T-helper 1 cell treated with Interleukin-12 subunit alpha and Interleukin-12 subunit beta and Interleukin-4 antibody, amounts not matched to agents 30 μg/mL and 1 μg/mL, for 36 hours (primary cell): ENCODE results near the gene SCUBE2.

ENCODE experiments used
- H3K27ac Mint-ChIP-seq: one replicate; pipeline ENCODE4 v1.8.0; 2021; ENCODE audit warnings: mild to moderate bottlenecking, mixed read lengths
- H3K27me3 Mint-ChIP-seq: one replicate; pipeline ENCODE4 v1.8.0; 2021; ENCODE audit warnings: low read depth, mixed read lengths
- H3K36me3 Mint-ChIP-seq: one replicate; pipeline ENCODE4 v1.8.0; 2021; ENCODE audit warnings: low read depth, mixed read lengths
- H3K4me1 Mint-ChIP-seq: one replicate; pipeline ENCODE4 v1.8.0; 2021; ENCODE audit warnings: low read depth, mixed read lengths
- H3K4me3 Mint-ChIP-seq: one replicate; pipeline ENCODE4 v1.8.0; 2021; ENCODE audit warnings: mild to moderate bottlenecking, moderate library complexity, mixed read lengths
- H3K9me3 Mint-ChIP-seq: one replicate; pipeline ENCODE4 v1.8.0; 2021; ENCODE audit warnings: mixed read lengths

The SCUBE2 gene

DNA sequence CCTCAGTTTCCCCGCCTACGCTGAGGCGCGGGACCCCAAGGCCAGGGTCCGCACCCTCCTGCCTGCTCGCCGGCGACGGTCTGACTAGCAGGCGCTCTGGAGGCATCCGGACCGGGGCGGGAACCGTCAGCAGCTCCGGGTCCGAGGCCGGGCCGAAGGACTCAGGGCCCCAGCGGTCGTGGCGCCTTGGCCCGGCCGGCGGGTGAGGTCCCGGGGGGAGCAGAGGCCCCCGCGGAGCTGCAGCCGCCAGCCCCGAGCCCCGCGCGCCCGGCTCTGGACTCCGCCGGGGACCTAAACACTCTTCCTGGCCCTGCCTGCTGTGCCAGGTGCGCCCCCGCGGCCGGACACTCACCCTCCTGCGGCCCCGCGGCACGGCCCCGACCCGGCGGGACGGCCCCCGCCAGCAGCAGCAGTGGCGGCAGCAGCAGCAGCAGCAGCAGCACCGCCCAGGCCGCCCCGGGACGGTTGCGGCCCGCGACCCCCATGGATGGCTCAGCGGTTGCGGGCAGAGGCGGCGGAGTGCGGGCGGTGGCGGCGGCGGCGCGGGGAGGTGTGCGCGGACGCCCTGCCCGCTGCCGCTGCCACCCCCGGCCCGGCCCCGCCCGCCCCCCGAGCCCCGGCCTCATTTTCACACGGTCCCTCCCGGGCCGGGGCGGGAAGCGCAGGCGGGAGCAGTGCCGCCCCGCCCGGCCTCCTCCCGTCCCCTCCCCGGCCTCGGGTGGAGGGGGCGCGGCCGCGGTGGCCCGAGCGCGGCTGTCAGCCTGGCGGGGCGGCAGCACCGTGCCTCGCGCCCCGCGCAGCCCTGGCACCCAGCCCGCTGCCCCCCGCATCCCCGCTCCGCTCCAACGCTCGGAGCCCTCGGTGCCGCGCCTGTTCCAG, at the start of gene SCUBE2:
SCUBE2 (minus strand) TSS at position 556 of the 879 bp plus-strand sequence; CDS start at position 485, 71 bp downstream.
- no peak within 1 kb of the TSS for H3K4me3 Mint-ChIP-seq
- H3K4me1 Mint-ChIP-seq: peaks cover 2% of the 10 kb centered on the region
- H3K36me3 Mint-ChIP-seq: no peaks in the 10 kb centered on the region
- no peak within 1 kb of the TSS for H3K27ac Mint-ChIP-seq
- H3K9me3 Mint-ChIP-seq: no peaks in the 10 kb centered on the region
- H3K27me3 Mint-ChIP-seq: peaks cover 73% of the 10 kb centered on the region

DNA sequence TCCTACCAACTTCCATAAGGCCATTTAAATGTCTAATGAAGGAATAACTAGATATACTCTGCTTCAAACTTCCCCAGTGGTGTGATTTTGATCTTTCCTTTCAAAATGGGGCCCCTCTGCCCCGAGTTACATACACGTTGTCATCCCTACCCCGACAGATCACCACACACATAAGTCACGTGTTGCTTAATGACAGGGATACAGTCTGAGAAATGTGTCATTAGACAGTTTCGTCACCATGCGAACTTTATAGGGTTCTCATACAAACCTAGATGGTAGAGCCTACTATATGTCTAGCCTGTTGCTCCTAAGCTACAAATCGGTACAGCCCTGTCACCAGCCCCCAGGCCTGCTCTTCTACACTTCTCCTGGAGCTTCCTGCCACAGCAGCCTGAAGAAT, 49.8 kb upstream of the SCUBE2 start:
- H3K27ac Mint-ChIP-seq: no peak overlapping the region
- H3K36me3 Mint-ChIP-seq: peaks cover 15% of the 10 kb centered on the region
- no peaks in the 10 kb centered on the region for H3K27me3 Mint-ChIP-seq
- peaks cover 20% of the 10 kb centered on the region for H3K4me1 Mint-ChIP-seq
- no peaks in the 10 kb centered on the region for H3K9me3 Mint-ChIP-seq
- H3K4me3 Mint-ChIP-seq: no peak overlapping the region

DNA sequence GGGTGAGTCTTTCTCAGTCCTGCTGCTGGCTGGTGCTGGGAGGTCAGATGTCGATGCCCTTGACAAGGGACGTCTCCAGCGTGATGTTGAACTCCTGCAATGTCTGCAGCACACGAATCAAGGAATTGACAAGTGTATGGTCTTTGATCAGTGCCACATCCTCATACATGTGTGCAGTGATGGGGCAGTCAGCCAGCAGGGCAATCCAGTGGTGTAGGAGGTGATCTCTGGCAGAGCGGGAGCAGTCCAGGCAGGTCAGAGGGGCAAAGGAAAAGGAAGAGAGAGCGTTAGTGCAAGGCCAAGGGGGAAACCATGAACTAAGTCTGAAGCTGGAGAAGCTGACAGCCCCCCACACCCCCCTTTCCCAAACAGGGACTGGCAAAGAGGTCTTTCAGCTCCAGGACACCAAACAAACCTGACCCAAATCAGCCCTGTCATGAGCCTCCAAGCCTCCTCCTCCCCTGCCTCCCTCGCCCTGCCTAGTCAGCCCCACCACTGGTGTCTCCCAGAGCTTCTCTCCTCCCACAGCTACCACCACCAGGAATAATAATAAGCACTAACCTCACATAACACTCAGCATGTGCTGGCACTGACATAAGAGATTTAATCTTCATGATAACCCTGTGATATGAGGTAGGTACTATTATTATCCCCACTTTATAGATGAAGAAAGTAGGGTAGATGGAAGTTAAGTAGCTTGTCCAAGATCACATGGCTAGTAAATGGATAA, 48.4 kb upstream of the SCUBE2 start:
- Mint-ChIP-seq H3K36me3 (peaks cover 18% of the 10 kb centered on the region), H3K27me3 (no peaks in the 10 kb centered on the region), H3K4me1 (peaks cover 23% of the 10 kb centered on the region), H3K9me3 (no peaks in the 10 kb centered on the region), H3K4me3 (no peak overlapping the region), H3K27ac (peak overlapping the region; percentile 65)

DNA sequence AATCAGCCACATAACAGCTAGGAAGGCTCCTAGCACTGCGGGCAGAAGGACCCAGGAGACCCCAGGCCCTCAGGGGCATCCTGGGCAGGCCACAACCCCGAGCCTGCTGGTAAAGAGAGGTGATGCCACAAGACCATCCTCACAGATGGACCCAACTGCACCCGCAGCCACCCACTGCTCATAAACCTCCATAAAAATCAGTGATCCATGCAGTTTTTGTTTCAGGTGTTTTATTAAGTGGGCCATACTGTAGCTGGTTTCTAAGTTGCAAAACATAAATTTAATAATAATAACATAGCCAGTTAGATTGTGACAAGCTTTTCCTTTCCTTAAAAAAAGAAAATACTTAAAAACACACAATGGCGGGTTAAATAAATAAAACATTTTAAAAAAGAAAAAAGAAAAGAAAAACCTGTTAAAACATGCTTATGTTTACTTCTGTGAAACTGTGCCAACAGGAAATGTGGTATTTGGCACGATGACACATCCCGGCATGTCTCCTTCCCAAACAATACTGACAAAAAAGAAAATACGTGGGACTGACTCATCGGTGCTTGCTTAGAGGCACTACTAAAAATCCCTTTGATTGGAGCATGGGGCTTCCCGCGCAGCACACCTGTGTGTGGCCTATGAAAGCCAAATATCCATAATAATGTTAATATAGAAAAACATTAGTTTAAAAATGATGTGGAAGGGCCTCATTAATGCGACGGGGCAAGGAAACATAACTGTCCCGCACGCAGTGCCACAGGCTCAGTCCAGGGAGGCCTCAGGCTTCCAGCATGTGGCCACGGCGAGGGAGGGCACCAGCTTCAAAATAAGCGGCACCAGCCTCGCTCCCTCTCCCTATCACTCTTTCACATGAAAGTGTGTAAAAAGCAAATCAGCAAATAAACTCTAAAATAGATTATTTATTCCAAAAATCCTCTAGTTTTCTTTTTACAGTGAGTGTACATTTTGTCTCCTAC, 47.5 kb upstream of the SCUBE2 start:
- Mint-ChIP-seq H3K9me3 (no peaks in the 10 kb centered on the region), H3K36me3 (peaks cover 18% of the 10 kb centered on the region), H3K4me3 (no peak overlapping the region), H3K27me3 (no peaks in the 10 kb centered on the region), H3K4me1 (peaks cover 25% of the 10 kb centered on the region), H3K27ac (peak overlapping the region; percentile 65)

DNA sequence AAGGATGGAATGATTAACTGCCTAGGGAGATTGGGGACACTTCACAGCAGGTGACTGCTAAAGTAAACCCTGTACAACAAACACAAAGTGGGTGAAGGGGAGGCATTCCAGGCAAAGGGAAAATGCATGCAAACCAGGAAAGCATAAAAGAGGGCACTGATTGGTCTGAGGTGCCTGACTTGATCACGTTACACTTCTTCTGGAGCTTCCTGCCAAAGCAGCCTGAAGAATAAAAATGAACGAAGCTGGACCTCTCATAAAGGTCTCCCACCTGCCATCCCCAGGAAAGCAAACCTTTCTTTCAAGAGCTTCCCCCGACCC, 46.7 kb upstream of the SCUBE2 start:
- peaks cover 17% of the 10 kb centered on the region for H3K36me3 Mint-ChIP-seq
- H3K4me3 Mint-ChIP-seq: no peak overlapping the region
- H3K27me3 Mint-ChIP-seq: no peaks in the 10 kb centered on the region
- H3K9me3 Mint-ChIP-seq: no peaks in the 10 kb centered on the region
- H3K27ac Mint-ChIP-seq: peak overlapping the region; percentile 2
- peaks cover 25% of the 10 kb centered on the region for H3K4me1 Mint-ChIP-seq

DNA sequence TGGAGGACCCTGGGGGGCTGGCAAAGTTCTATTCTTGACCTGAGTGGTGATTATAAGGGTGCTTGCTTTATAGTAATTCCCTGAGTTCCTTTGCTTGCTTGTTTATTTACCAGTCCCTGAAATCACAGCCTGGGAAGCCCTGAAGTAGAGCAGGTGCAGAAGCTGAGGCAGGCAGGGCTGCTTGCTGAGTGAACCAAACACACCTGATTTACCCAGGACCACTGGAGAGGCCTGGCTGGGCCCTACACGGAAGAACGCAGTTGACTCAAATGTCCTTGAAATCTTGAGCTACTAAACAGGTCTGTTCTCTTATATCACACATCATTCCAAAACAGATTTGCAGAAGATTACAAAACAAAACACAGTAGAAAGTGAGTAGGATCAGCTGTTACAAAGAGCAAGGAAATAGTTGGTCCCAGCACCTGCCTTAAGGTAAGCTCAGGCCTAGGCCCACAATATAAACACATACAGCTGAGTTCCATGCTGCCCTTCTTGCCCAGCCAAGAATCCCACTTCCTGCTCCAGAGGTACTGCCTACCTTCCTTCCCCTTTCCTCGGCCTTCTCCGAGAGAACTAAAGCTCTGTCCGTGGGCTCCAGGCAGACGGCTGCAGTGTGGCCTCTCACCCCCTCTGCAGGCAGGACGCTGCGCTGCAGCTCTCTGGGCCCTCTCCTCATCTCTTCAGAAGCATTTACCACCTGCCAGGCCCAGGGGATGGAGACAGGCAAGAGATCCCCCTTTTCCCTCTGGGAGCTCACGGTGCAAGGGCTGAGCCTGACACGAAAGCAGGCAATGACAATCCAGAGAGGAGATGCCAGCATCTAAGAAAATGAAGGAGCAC, 46.1 kb upstream of the SCUBE2 start:
- H3K4me3 Mint-ChIP-seq: no peak overlapping the region
- H3K27me3 Mint-ChIP-seq: no peaks in the 10 kb centered on the region
- H3K9me3 Mint-ChIP-seq: no peaks in the 10 kb centered on the region
- H3K27ac Mint-ChIP-seq: peak overlapping the region; percentile 2
- peaks cover 25% of the 10 kb centered on the region for H3K4me1 Mint-ChIP-seq
- peaks cover 14% of the 10 kb centered on the region for H3K36me3 Mint-ChIP-seq

DNA sequence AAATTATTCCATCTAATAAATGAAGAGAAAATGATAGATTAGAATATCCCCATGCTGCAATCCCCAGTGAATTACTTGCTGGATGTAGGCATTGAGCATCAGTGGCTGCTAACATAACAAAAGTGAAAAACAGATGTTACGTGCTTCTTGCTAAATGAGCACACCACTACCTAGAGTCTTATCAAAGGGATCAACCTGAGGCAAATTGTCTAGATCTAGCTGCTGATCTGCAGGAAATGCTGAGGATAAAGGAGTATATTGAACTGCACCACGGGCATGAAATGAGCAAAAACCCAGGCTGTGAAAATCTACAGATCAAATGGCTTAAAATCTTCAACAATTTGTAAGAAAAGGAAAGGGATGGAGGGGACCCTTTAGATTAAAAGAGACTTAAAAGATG, 45.3 kb upstream of the SCUBE2 start:
- peaks cover 14% of the 10 kb centered on the region for H3K36me3 Mint-ChIP-seq
- no peaks in the 10 kb centered on the region for H3K27me3 Mint-ChIP-seq
- peaks cover 25% of the 10 kb centered on the region for H3K4me1 Mint-ChIP-seq
- no peaks in the 10 kb centered on the region for H3K9me3 Mint-ChIP-seq
- no peak overlapping the region for H3K27ac Mint-ChIP-seq
- no peak overlapping the region for H3K4me3 Mint-ChIP-seq

DNA sequence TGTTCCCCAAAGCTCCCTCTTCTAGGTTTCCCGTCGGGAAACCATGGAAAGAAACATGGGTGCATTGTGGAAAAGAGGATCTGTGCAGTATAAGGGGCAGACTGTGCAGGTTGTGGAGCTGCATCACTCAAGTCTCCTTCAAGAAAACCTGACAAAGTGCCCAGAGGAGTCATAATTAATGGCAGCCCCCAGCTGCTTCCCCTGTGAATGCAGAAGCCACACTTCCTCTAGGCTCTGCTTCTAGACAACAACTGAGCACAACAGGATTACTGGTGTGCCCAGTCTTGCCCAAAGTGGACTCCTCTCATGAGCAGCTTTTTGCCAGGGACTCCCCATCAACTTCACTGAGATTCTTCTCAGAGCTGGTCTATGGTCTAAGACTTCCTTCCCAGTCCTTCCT, 42.6 kb upstream of the SCUBE2 start:
- H3K4me1 Mint-ChIP-seq: peaks cover 17% of the 10 kb centered on the region
- H3K4me3 Mint-ChIP-seq: no peak overlapping the region
- no peak overlapping the region for H3K27ac Mint-ChIP-seq
- no peaks in the 10 kb centered on the region for H3K9me3 Mint-ChIP-seq
- no peaks in the 10 kb centered on the region for H3K27me3 Mint-ChIP-seq
- peaks cover 7% of the 10 kb centered on the region for H3K36me3 Mint-ChIP-seq

DNA sequence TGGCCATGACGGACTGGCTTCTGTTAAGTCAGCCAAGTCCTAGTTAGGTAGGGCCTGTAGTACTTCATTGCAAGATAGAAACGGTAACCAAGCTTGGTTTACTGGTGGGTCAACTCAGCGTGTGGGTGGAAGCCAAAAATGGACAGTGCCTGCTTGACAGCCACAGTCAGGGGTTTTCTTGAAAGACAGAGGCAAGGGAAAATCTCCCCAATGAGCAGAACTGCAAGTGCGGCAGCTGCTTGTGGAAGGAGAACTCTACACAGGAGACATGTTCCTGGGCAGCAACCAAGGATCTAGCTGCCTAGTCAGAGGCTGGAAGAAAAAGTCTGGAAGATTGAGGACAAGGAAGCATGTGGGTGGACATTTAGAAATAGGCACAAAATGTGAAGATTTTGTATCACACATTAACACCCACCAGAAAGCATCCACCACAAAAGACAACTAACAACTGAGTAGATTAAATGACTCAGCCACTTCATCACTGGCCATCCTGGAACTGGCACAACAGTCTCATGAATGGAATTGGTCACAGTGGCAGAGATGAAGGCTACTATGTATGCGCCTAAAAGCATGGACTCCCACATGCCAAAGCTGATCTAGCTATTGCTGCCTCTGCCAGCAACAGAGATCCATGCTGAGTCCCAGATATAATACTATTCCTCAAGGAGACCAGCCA, 40.9 kb upstream of the SCUBE2 start:
- H3K4me3 Mint-ChIP-seq: no peak overlapping the region
- no peak overlapping the region for H3K27ac Mint-ChIP-seq
- no peaks in the 10 kb centered on the region for H3K9me3 Mint-ChIP-seq

DNA sequence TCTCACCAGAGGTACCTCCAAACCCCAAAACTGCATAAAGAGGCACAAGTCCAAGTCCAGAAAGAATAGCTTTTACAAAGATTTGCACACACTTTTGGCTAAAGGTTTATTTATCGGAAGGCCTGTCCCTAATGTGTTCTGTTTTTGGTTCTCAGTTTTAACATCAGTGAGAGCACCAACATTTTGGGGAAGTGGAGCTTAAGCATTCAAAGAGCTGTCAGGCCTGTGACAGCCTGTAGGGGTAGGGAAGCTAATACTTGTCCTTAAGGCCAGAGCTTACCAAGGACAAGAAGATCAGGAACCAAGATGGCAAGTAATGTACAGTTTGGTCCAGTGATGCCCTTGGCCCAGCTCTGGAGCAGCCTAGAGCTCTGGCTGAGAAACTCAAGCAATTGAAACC, 38.9 kb upstream of the SCUBE2 start:
- no peaks in the 10 kb centered on the region for H3K9me3 Mint-ChIP-seq
- H3K4me1 Mint-ChIP-seq: peaks cover 20% of the 10 kb centered on the region
- no peak overlapping the region for H3K27ac Mint-ChIP-seq
- no peak overlapping the region for H3K4me3 Mint-ChIP-seq
- no peaks in the 10 kb centered on the region for H3K36me3 Mint-ChIP-seq
- H3K27me3 Mint-ChIP-seq: no peaks in the 10 kb centered on the region

More for the DNA sequence above, 40.9 kb upstream of the SCUBE2 start:
- Mint-ChIP-seq H3K36me3 (peaks cover 4% of the 10 kb centered on the region), H3K4me1 (peaks cover 16% of the 10 kb centered on the region), H3K27me3 (no peaks in the 10 kb centered on the region)

DNA sequence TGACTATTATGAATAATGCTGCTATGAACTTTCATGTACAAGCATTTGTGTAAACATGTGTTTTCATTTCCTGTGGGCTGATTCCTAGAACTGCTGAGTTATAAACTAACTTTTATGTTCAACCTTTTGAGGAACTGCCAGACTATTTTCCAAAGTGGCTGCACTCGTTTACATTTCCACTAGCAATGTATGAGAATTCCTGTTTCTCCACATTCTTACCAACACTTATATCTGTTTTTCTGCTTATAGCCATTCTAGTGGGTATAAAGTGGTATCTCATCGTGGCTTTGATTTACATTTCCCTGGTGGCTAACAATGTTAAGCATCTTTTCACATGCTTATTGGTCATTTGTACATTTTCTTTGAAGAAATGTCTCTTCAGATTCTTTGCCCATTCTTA, 35.2 kb upstream of the SCUBE2 start:
- no peak overlapping the region for H3K27ac Mint-ChIP-seq
- no peaks in the 10 kb centered on the region for H3K9me3 Mint-ChIP-seq
- H3K4me3 Mint-ChIP-seq: no peak overlapping the region
- H3K4me1 Mint-ChIP-seq: peaks cover 17% of the 10 kb centered on the region
- no peaks in the 10 kb centered on the region for H3K27me3 Mint-ChIP-seq
- peaks cover 2% of the 10 kb centered on the region for H3K36me3 Mint-ChIP-seq

DNA sequence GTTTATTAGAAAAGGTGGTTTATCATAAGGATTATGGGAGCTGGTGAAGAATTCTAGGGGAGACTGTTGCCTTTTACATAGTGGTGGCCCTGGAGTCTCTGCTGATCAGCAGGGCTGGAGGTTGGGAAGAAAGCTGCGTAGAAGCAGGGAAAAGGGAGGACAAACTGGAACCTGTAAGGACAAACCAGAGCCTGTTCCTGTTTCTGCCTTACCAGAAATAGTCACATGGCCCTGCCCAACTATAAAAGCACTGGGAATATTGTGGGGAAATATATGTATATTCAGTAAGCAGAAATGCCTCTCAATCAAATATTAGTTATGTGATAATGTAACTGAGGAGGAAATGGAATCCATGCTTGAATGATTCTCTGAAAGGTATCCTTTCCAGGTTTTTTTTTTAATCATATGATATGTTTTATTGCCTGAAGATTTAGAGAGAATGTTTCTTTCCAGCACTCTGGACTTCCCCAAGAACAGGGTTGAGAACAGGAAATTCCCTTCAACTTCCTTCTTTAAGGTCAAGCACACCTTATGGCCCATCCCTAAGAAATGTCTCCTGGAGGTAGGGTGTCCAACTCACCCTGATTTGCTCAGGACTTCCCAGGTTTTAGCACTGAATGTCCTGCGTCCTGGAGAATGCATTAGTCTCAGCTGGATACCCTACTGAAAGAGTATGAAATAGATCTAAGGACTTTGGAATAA, 33.9 kb upstream of the SCUBE2 start:
- no peak overlapping the region for H3K4me3 Mint-ChIP-seq
- H3K4me1 Mint-ChIP-seq: peaks cover 14% of the 10 kb centered on the region
- H3K27ac Mint-ChIP-seq: no peak overlapping the region
- no peaks in the 10 kb centered on the region for H3K27me3 Mint-ChIP-seq
- peaks cover 2% of the 10 kb centered on the region for H3K36me3 Mint-ChIP-seq
- no peaks in the 10 kb centered on the region for H3K9me3 Mint-ChIP-seq
